Measurements from ENCODE around the gene CLTB. TPM values are rescaled to one million over a fixed set of nuclear protein-coding genes. Genes with fewer than 3 reads are reported as not detected.

CLTB gene
- total and polyA plus RNA-seq, 2 experiments from 2014 or later: 26.8 to 34.0 TPM

DNA sequence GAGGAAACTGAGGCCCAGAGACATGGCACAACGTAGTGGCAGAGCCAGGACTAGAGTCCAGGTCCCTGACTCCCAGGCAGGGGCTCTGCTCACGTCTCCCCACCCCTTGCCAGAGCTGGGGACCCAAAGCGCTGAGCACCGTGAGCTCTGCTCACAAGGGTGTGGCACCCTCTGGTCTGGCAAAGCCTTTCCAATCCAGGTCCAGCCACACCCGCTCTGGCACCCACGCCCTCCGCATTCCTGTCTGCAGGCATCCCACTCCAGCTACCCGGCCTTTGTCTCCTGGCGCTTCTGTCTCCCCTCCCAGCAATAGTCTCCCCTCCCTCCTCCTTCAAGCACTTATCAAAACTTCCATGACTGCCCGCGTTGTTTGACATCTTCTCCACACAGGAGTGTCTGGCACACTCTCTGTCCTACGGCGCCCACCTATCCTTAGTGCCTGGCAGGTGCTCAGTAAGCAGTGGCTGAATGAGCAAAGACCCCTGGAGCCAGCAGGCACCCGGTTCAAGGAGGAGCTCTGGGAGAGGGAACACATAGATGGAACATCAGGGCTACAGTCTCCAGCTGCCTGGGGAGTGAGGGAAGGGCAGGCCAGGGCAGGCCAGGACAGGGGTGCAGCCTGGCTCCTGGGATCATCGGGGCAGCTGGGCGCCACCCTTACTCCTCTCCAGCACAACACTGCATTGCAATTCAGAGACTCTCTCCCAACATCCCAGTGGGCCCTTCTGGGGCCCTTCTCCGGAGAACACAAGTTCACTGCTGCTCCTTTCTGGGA is 15.8 kb downstream of the CLTB start:
- Histone ChIP-seq H3F3A (replicated peaks; ENCODE audit: low read depth) (no peaks in the 10 kb centered on the region), H3K27me3 (ENCODE audit: insufficient read depth) (no peaks in the 10 kb centered on the region), H4K20me1 (replicated peaks; ENCODE audit: insufficient read depth) (no peaks in the 10 kb centered on the region; the same call in 1 of the 2 replicates), H2AFZ (no peak overlapping the region), H3K36me3 (ENCODE audit: insufficient read depth) (no peaks in the 10 kb centered on the region), H3K4me1 (ENCODE audit: insufficient read depth) (no peaks in the 10 kb centered on the region), H3K9me2 (ENCODE audit: insufficient read depth) (no peaks in the 10 kb centered on the region), H3K4me3 (no peak overlapping the region), H3K4me2 (no peak overlapping the region), H3K27ac (ENCODE audit: low read depth) (no peak overlapping the region), H3K79me2 (replicated peaks; ENCODE audit: insufficient read depth) (no peaks in the 10 kb centered on the region)
- Mint-ChIP-seq H3K9me3 (no peaks in the 10 kb centered on the region), H3K27me3 (ENCODE audit: insufficient read depth, low read depth, poor library complexity) (peaks cover 6% of the 10 kb centered on the region), H3K4me3 (no peak overlapping the region), H3K27ac (no peak overlapping the region), H3K4me1 (peaks cover 11% of the 10 kb centered on the region), H3K36me3 (ENCODE audit: low read depth) (no peaks in the 10 kb centered on the region; the same call in 2 of the 3 replicates)
- DNase-seq (ENCODE audit: low spot score): no peak
- TF ChIP-seq JUNB (IDR thresholded peaks at IDR 0.05; ENCODE audit: unreplicated experiment) (no peak), POLR2AphosphoS5 (IDR thresholded peaks at IDR 0.05; ENCODE audit: low read depth) (no peak), ZNF114 (CRISPR knock-in tag; IDR thresholded peaks at IDR 0.05) (no peak)
- TF ChIP-seq, protein P1, sequence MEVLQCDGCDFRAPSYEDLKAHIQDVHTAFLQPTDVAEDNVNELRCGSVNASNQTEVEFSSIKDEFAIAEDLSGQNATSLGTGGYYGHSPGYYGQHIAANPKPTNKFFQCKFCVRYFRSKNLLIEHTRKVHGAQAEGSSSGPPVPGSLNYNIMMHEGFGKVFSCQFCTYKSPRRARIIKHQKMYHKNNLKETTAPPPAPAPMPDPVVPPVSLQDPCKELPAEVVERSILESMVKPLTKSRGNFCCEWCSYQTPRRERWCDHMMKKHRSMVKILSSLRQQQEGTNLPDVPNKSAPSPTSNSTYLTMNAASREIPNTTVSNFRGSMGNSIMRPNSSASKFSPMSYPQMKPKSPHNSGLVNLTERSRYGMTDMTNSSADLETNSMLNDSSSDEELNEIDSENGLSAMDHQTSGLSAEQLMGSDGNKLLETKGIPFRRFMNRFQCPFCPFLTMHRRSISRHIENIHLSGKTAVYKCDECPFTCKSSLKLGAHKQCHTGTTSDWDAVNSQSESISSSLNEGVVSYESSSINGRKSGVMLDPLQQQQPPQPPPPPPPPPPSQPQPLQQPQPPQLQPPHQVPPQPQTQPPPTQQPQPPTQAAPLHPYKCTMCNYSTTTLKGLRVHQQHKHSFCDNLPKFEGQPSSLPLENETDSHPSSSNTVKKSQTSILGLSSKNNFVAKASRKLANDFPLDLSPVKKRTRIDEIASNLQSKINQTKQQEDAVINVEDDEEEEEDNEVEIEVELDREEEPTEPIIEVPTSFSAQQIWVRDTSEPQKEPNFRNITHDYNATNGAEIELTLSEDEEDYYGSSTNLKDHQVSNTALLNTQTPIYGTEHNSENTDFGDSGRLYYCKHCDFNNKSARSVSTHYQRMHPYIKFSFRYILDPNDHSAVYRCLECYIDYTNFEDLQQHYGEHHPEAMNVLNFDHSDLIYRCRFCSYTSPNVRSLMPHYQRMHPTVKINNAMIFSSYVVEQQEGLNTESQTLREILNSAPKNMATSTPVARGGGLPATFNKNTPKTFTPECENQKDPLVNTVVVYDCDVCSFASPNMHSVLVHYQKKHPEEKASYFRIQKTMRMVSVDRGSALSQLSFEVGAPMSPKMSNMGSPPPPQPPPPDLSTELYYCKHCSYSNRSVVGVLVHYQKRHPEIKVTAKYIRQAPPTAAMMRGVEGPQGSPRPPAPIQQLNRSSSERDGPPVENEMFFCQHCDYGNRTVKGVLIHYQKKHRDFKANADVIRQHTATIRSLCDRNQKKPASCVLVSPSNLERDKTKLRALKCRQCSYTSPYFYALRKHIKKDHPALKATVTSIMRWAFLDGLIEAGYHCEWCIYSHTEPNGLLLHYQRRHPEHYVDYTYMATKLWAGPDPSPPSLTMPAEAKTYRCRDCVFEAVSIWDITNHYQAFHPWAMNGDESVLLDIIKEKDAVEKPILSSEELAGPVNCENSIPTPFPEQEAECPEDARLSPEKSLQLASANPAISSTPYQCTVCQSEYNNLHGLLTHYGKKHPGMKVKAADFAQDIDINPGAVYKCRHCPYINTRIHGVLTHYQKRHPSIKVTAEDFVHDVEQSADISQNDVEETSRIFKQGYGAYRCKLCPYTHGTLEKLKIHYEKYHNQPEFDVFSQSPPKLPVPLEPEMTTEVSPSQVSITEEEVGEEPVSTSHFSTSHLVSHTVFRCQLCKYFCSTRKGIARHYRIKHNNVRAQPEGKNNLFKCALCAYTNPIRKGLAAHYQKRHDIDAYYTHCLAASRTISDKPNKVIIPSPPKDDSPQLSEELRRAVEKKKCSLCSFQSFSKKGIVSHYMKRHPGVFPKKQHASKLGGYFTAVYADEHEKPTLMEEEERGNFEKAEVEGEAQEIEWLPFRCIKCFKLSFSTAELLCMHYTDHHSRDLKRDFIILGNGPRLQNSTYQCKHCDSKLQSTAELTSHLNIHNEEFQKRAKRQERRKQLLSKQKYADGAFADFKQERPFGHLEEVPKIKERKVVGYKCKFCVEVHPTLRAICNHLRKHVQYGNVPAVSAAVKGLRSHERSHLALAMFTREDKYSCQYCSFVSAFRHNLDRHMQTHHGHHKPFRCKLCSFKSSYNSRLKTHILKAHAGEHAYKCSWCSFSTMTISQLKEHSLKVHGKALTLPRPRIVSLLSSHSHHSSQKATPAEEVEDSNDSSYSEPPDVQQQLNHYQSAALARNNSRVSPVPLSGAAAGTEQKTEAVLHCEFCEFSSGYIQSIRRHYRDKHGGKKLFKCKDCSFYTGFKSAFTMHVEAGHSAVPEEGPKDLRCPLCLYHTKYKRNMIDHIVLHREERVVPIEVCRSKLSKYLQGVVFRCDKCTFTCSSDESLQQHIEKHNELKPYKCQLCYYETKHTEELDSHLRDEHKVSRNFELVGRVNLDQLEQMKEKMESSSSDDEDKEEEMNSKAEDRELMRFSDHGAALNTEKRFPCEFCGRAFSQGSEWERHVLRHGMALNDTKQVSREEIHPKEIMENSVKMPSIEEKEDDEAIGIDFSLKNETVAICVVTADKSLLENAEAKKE (CRISPR knock-in tag; IDR thresholded peaks at IDR 0.05): no peak
- TF ChIP-seq, protein P2, sequence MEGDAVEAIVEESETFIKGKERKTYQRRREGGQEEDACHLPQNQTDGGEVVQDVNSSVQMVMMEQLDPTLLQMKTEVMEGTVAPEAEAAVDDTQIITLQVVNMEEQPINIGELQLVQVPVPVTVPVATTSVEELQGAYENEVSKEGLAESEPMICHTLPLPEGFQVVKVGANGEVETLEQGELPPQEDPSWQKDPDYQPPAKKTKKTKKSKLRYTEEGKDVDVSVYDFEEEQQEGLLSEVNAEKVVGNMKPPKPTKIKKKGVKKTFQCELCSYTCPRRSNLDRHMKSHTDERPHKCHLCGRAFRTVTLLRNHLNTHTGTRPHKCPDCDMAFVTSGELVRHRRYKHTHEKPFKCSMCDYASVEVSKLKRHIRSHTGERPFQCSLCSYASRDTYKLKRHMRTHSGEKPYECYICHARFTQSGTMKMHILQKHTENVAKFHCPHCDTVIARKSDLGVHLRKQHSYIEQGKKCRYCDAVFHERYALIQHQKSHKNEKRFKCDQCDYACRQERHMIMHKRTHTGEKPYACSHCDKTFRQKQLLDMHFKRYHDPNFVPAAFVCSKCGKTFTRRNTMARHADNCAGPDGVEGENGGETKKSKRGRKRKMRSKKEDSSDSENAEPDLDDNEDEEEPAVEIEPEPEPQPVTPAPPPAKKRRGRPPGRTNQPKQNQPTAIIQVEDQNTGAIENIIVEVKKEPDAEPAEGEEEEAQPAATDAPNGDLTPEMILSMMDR (conservative IDR thresholded peaks at IDR 0.05; ENCODE audit: low read depth in 2 of 2): no peak
- no peak for ATAC-seq
